Stomach (tissue), 9 donors: ENCODE data around the gene TTLL8. TPM values are rescaled to one million over a fixed set of nuclear protein-coding genes. Genes with fewer than 3 reads are reported as not detected.

Experiments used
- DNase-seq, 2 donors: peaks; one replicate each; pipeline versions ENCODE4 v3.0.0 to v3.0.0-alpha.2; 2013 to 2019
- H3K27ac ChIP-seq, 5 donors: fragments of 200-600 bp in 4 of 5; sonication (generic) in 4 of 5; one replicate each; pipeline ENCODE4 v1.5.1; 2013 to 2019; ENCODE audit warnings: mild to moderate bottlenecking in 1 of 5, moderate library complexity in 1 of 5
- H3K27me3 ChIP-seq, 3 donors: fragments of 200-600 bp; sonication (generic); one replicate each; pipeline ENCODE4 v1.5.1; 2017 to 2019; ENCODE audit warnings: mixed run types in 1 of 3
- H3K36me3 ChIP-seq, 4 donors: fragments of 200-600 bp; sonication (generic); 1 replicate in 3 of 4; 2 replicates in 1 of 4; pipeline ENCODE4 v1.5.1; 2016 to 2019
- H3K4me1 ChIP-seq, 4 donors: fragments of 200-600 bp; sonication (generic); one replicate each; pipeline ENCODE4 v1.5.1; 2016 to 2019
- H3K4me3 ChIP-seq, 4 donors: fragments of 200-600 bp; sonication (generic) in 3 of 4; one replicate each; pipeline ENCODE4 v1.5.1; 2016 to 2019; ENCODE audit warnings: mild to moderate bottlenecking in 1 of 4
- H3K9me3 ChIP-seq, 4 donors: fragments of 200-600 bp; sonication (generic); one replicate each; pipeline ENCODE4 v1.5.1; 2016 to 2019
- CTCF ChIP-seq, 7 experiments: fragments of 450-650 bp in 4 of 7; fragments of 200-600 bp in 3 of 7; sonication (generic) in 3 of 7; IDR thresholded peaks; one replicate each; pipeline ENCODE4 v1.5.1; 2016 to 2019; ENCODE audit warnings: antibody characterized with exemption in 7 of 7, control low read depth in 2 of 7, mild to moderate bottlenecking in 1 of 7
- EP300 ChIP-seq: sonication (generic); formaldehyde crosslinking; IDR thresholded peaks from one replicate; pipeline ENCODE4 v1.6.1; 2017; ENCODE audit warnings: antibody characterized with exemption
- POLR2A ChIP-seq, 4 donors: fragments of 450-650 bp; IDR thresholded peaks; one replicate each; pipeline ENCODE4 v1.6.1; 2016; ENCODE audit warnings: antibody characterized with exemption in 4 of 4, control low read depth in 2 of 4, mild to moderate bottlenecking in 1 of 4, moderate library complexity in 1 of 4
- POLR2AphosphoS5 ChIP-seq, 3 donors: sonication (generic); formaldehyde crosslinking; IDR thresholded peaks; one replicate each; pipeline ENCODE4 v1.6.1; 2016; ENCODE audit warnings: antibody characterized with exemption in 3 of 3
- WGBS, 5 donors: extraction: QIAGEN DNeasy Blood & Tissue Kit in 3 of 5; methylation state at CpG; one replicate each; pipeline versions ENCODE4 v1.1.5 to v1.1.7; 2013 to 2018; 5-methylcytosine and 5-hydroxymethylcytosine counted together
- intact Hi-C: fragments of 100-400 bp; cut with DNase I; formaldehyde crosslinking; loops from one replicate; pipeline ENCODE4 v1.15.1; 2023; ENCODE audit warnings: low total_unique reads
- polyA plus RNA-seq, 3 donors: library from polyadenylated mRNA; stranded (reverse); fragments of 200-250 nt; gene quantifications; one replicate each; pipeline ENCODE4 v1.2.3, GENCODE V29; 2013
- total RNA-seq, 5 donors: library from RNA; depleted of rRNA; stranded (reverse); fragments of >200 nt; gene quantifications; one replicate each; pipeline versions ENCODE4 v1.1.0 to v1.2.3, GENCODE V29; 2014 to 2016
- donor health status: healthy with polysubstance abuse.
- donor health status: Bipolar disorder and iron deficiency.
- donor health status: healthy.

TTLL8 gene
- total and polyA plus RNA-seq, 8 donors, result not detected

- Histone ChIP-seq H3K27ac (no peak overlapping the region), H3K4me3 (no peak overlapping the region), H3K36me3 (no peaks in the 10 kb centered on the region), H3K4me1 (peaks cover 0 to 4% (median 0%) of the 10 kb centered on the region in 4 donors), H3K9me3 (peaks cover 0 to under 1% (median 0%) of the 10 kb centered on the region in 4 donors), H3K27me3 (peaks cover 0 to 50% (median 28%) of the 10 kb centered on the region in 3 donors)
- DNase-seq, result no peak
- TF ChIP-seq POLR2A (IDR thresholded peaks at IDR 0.05) (no peak), EP300 (no peak), POLR2AphosphoS5 (IDR thresholded peaks at IDR 0.05) (no peak), CTCF (IDR thresholded peaks at IDR 0.05) (no peak)
- intact Hi-C loops, result no loop called here
- WGBS, 5 donors, result 80 to 90% (median 87%) methylated on average over 14 to 18 of the region's 18 CpGs
Measured at GRCh38 chr22:50082197-50082715, 24.2 kb upstream of the TTLL8 start.

DNA sequence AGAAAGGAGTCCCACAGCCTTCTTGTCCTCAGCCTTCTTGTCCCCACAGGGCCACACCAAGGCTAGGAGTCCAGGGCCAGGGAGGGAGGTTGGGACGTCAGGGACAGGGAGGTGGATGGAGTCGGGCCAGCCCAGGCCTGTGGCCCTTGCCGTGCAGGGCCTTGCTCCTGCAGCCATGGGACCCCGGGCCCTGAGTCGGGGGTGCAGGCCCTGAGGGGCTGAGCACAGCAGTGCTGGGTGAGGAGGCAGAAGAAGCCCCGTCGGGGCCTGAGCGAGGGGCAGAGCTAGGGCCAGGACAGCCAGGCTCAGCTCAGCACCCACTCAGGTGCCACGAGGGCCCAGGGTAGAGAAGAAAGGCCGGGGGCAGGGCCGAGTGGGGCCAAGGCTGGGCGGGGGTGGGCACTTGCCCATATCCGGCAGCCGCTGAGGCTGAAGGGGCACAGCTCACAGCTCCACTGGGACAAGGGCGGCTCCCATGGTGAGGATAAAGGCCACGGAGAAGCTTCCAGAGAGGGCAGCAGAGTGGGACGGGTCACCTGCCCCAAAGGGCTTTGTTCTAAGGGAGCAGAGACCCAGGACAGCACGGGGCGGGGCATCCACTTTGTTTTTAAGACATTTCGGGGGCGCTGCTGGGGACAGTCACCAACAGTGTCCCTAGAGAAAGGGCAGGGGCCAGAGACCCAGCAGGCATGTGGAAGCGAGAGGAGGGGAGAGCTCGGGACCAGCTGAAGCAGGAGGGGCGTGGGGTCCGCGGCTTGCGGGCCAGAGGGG is 23.5 kb upstream of the TTLL8 start:
- DNase-seq, result no peak
- TF ChIP-seq POLR2AphosphoS5 (IDR thresholded peaks at IDR 0.05) (no peak), POLR2A (IDR thresholded peaks at IDR 0.05) (no peak), EP300 (no peak), CTCF (IDR thresholded peaks at IDR 0.05) (no peak)
- no peaks in the 10 kb centered on the region for H3K36me3 ChIP-seq
- 84 to 92% (median 88%) methylated on average over 19 to 27 of the region's 27 CpGs for WGBS, 5 donors
- H3K27me3 ChIP-seq, result peaks cover 0 to 49% (median 26%) of the 10 kb centered on the region in 3 donors
- intact Hi-C loops, result no loop called here
- no peak overlapping the region for H3K27ac ChIP-seq
- no peaks in the 10 kb centered on the region for H3K9me3 ChIP-seq
- H3K4me3 ChIP-seq, result no peak overlapping the region
- H3K4me1 ChIP-seq, result peaks cover 0 to 4% (median 0%) of the 10 kb centered on the region in 4 donors

DNA sequence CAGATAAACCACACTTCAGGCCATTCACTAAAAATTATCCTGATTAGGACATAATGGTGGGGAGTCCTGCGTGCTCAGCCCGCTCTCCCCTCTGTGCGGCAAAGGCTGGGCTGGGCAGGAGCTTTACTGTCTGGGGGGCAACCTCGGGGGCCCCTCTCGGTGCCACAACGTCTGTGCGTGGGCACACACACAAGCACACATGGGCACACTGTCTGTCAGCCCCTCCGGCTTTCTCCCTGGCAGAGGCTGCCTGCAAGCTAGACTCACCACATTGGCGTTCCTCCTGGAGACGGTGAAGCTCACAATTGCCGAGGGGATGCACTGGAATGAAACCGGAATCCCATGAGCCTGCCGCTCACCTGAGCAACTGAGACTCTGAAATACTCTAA is 22.0 kb upstream of the TTLL8 start:
- no peak overlapping the region for H3K4me3 ChIP-seq
- H3K9me3 ChIP-seq, result no peaks in the 10 kb centered on the region
- intact Hi-C loops, result no loop called here
- no peaks in the 10 kb centered on the region for H3K36me3 ChIP-seq
- DNase-seq, result no peak
- no peak overlapping the region for H3K27ac ChIP-seq
- 75 to 85% (median 82%) methylated on average over 13 of the region's 13 CpGs for WGBS, 5 donors
- peaks cover 0 to 5% (median under 1%) of the 10 kb centered on the region in 4 donors for H3K4me1 ChIP-seq
- H3K27me3 ChIP-seq, result peaks cover 0 to 48% (median 26%) of the 10 kb centered on the region in 3 donors
- TF ChIP-seq EP300 (no peak), CTCF (IDR thresholded peaks at IDR 0.05) (no peak), POLR2AphosphoS5 (IDR thresholded peaks at IDR 0.05) (no peak), POLR2A (IDR thresholded peaks at IDR 0.05) (no peak)

- peaks cover 0 to 46% (median 17%) of the 10 kb centered on the region in 3 donors for H3K27me3 ChIP-seq
- H3K36me3 ChIP-seq, result no peaks in the 10 kb centered on the region
- no peak overlapping the region for H3K27ac ChIP-seq
- H3K4me3 ChIP-seq, result no peak overlapping the region
- TF ChIP-seq CTCF (IDR thresholded peaks at IDR 0.05) (no peak), POLR2A (IDR thresholded peaks at IDR 0.05) (no peak), POLR2AphosphoS5 (IDR thresholded peaks at IDR 0.05) (no peak), EP300 (no peak)
- intact Hi-C loops, result no loop called here
- WGBS, 5 donors, result 71 to 78% (median 73%) methylated on average over 9 of the region's 9 CpGs
- H3K4me1 ChIP-seq, result peaks cover 0 to 14% (median 4%) of the 10 kb centered on the region in 4 donors
- H3K9me3 ChIP-seq, result no peaks in the 10 kb centered on the region
- DNase-seq, result no peak
Measured at GRCh38 chr22:50078761-50079160, 20.7 kb upstream of the TTLL8 start.
